K562 (cell line): ENCODE results near the gene AP1B1. TPM values are rescaled to one million over a fixed set of nuclear protein-coding genes. Genes with fewer than 3 reads are reported as not detected.

ENCODE experiments used
- ATAC-seq: fragments of 200-7000 bp; cut with Tn5 transposase; 3 replicates; pipeline ENCODE4 v1.9.1; 2020; ENCODE audit warnings: moderate library complexity
- BruUV-seq: library from RNA; stranded (reverse); fragments of 400-500 nt; replicated peaks from 2 replicates; lab custom pipeline; 2021; lab: Mats Ljungman, UMichigan
- CTCF ChIA-PET: fragments of 300-600 bp; formaldehyde crosslinking; extraction: SDS; loops from one replicate; lab custom pipeline; 2021; ENCODE audit warnings: low intra/inter-chr PET ratio; lab: Yijun Ruan, JAX
- POLR2A ChIA-PET: fragments of 300-600, 350-650 bp; sonication (Branson Sonifier 250); formaldehyde crosslinking; extraction: SDS; loops from one replicate; lab custom pipeline; 2021; ENCODE audit warnings: antibody characterized with exemption, inconsistent platforms; lab: Yijun Ruan, JAX
- DNase-seq, 4 experiments: peaks; one replicate each; pipeline versions ENCODE4 v3.0.0 to v3.0.0-alpha.2; 2011 to 2018; ENCODE audit warnings: low spot score in 3 of 4, mixed read lengths in 3 of 4; ENCODE audit errors: extremely low read depth in 1 of 4
- FAIRE-seq: peaks from 2 replicates; lab custom pipeline; 2011; peaks lifted over from hg19 to GRCh38; lab: Jason Lieb, UNC
- H2AFZ ChIP-seq: 2 replicates; pipeline ENCODE4 v1.6.0; 2011; ENCODE audit warnings: low read depth, low read length, control low read depth, inconsistent platforms
- H3K27ac ChIP-seq: fragments of 200-600 bp; 3 replicates; pipeline ENCODE4 v1.8.0; 2011; ENCODE audit warnings: low read depth, mild to moderate bottlenecking, control low read depth, inconsistent platforms, low read length, moderate library complexity, mixed read lengths; ENCODE audit errors: extremely low read depth
- H3K27me3 ChIP-seq, 2 experiments: fragments of 300-600 bp in 1 of 2; 2 replicates in 1 of 2; 3 replicates in 1 of 2; pipeline versions ENCODE4 v1.6.0 to v1.8.0; 2011; ENCODE audit warnings: inconsistent platforms in 2 of 2, low read length in 2 of 2, mild to moderate bottlenecking in 1 of 2, mixed read lengths in 1 of 2, moderate library complexity in 1 of 2; ENCODE audit not compliant: control insufficient read depth in 2 of 2, insufficient read depth in 2 of 2
- H3K36me3 ChIP-seq: fragments of 300-600 bp; 3 replicates; pipeline ENCODE4 v1.8.0; 2011; ENCODE audit warnings: mild to moderate bottlenecking, low read length, inconsistent platforms; ENCODE audit not compliant: control insufficient read depth, insufficient read depth
- H3K4me1 ChIP-seq, 2 experiments: fragments of 200-600 bp in 1 of 2; replicated peaks in 1 of 2; 2 replicates in 1 of 2; 3 replicates in 1 of 2; pipeline versions ENCODE4 v1.5.1 to v1.8.0; 2011; ENCODE audit warnings: inconsistent platforms in 2 of 2, low read length in 2 of 2, mild to moderate bottlenecking in 1 of 2, mixed read lengths in 1 of 2, moderate library complexity in 1 of 2; ENCODE audit not compliant: control insufficient read depth in 2 of 2, insufficient read depth in 2 of 2
- H3K4me2 ChIP-seq: 2 replicates; pipeline ENCODE4 v1.6.1; 2011; ENCODE audit warnings: low read length, control low read depth, inconsistent platforms, mixed read lengths; ENCODE audit not compliant: insufficient read depth
- H3K4me3 ChIP-seq: fragments of 200-600 bp; sonication (generic), shearing (Covaris generic); 2 replicates; pipeline ENCODE4 v1.5.1; 2016; ENCODE audit warnings: control low read depth, inconsistent platforms
- H3K79me2 ChIP-seq: fragments of 200-600 bp; 3 replicates; pipeline ENCODE4 v1.8.0; 2011; ENCODE audit warnings: low read length, inconsistent platforms; ENCODE audit not compliant: control insufficient read depth, insufficient read depth
- H3K9ac ChIP-seq, 2 experiments: 2 replicates each; pipeline versions ENCODE4 v1.6.0 to v1.6.1; 2011; ENCODE audit warnings: low read depth in 2 of 2, low read length in 2 of 2, control low read depth in 1 of 2, inconsistent platforms in 1 of 2, mild to moderate bottlenecking in 1 of 2, mixed read lengths in 1 of 2; ENCODE audit not compliant: insufficient read depth in 1 of 2
- H3K9me1 ChIP-seq: one replicate; pipeline ENCODE4 v1.6.0; 2011; ENCODE audit warnings: inconsistent platforms, mild to moderate bottlenecking, low read length, moderate library complexity; ENCODE audit not compliant: control insufficient read depth, insufficient read depth
- H3K9me3 ChIP-seq: replicated peaks from 2 replicates; pipeline ENCODE4 v1.5.1; 2011; ENCODE audit warnings: low read depth, low read length, inconsistent platforms; ENCODE audit not compliant: control insufficient read depth, insufficient read depth
- H4K20me1 ChIP-seq: replicated peaks from 2 replicates; pipeline ENCODE4 v1.6.1; 2011; ENCODE audit warnings: low read length, inconsistent platforms, mixed read lengths; ENCODE audit not compliant: control insufficient read depth, insufficient read depth
- ATF7 ChIP-seq: fragments of 450-650 bp; IDR thresholded peaks from 2 replicates; pipeline ENCODE4 v1.7.1; 2014; ENCODE audit warnings: mild to moderate bottlenecking, moderate library complexity
- CBFA2T3 ChIP-seq: fragments of 450-650 bp; IDR thresholded peaks from 2 replicates; pipeline ENCODE4 v1.6.1; 2017
- DIDO1 ChIP-seq: fragments of 450-650 bp; IDR thresholded peaks from 2 replicates; pipeline ENCODE4 v1.6.1; 2016; ENCODE audit warnings: low read depth, missing biosample characterization, missing genetic modification characterization
- GABPB1 ChIP-seq: sonication (generic); formaldehyde crosslinking; IDR thresholded peaks from 2 replicates; pipeline ENCODE4 v1.8.0; 2022; ENCODE audit warnings: mild to moderate bottlenecking, missing genetic modification reagents
- MAZ ChIP-seq, 2 experiments: fragments of 450-650 bp in 1 of 2; sonication (generic) in 1 of 2; formaldehyde crosslinking; IDR thresholded peaks in 1 of 2; conservative IDR thresholded peaks in 1 of 2; 2 replicates each; pipeline versions ENCODE4 v1.4.0 to v1.5.0; 2020; ENCODE audit warnings: mild to moderate bottlenecking in 1 of 2, missing genetic modification reagents in 1 of 2
- NCOA4 ChIP-seq: fragments of 450-650 bp; IDR thresholded peaks from 2 replicates; pipeline ENCODE4 v1.6.1; 2018; ENCODE audit warnings: mild to moderate bottlenecking; ENCODE audit not compliant: partially characterized antibody
- NR3C1 ChIP-seq: sonication (generic); formaldehyde crosslinking; IDR thresholded peaks from 2 replicates; pipeline ENCODE4 v1.8.1; 2022; ENCODE audit warnings: missing genetic modification reagents
- POU5F1 ChIP-seq: fragments of 150-350 bp; IDR thresholded peaks from 2 replicates; pipeline ENCODE4 v1.6.1; 2014; ENCODE audit warnings: borderline replicate concordance, low read length, low read depth, mild to moderate bottlenecking; ENCODE audit not compliant: partially characterized antibody
- YY1 ChIP-seq, 3 experiments: IDR thresholded peaks; 2 replicates each; pipeline ENCODE4 v1.6.1; 2011; ENCODE audit warnings: low read length in 2 of 3, mild to moderate bottlenecking in 2 of 3, moderate library complexity in 2 of 3, borderline replicate concordance in 1 of 3, control low read depth in 1 of 3, low read depth in 1 of 3; ENCODE audit not compliant: insufficient read depth in 3 of 3, insufficient replicate concordance in 2 of 3, control insufficient read depth in 1 of 3, insufficient read length in 1 of 3; ENCODE audit errors: extremely low read depth in 1 of 3
- ZNF24 ChIP-seq: fragments of 450-650 bp; IDR thresholded peaks from 2 replicates; pipeline ENCODE4 v1.6.1; 2016
- WGBS: fragments of 100-300 bp; shearing (Covaris generic); methylation state at CpG from one replicate; pipeline ENCODE4 v1.1.6; 2016; ENCODE audit warnings: low coverage, mixed read lengths; ENCODE audit not compliant: insufficient coverage; ENCODE audit errors: missing lambda C conversion rate; 5-methylcytosine and 5-hydroxymethylcytosine counted together
- in situ Hi-C: fragments of 300-500 bp; cut with MboI; formaldehyde crosslinking; loops from 4 replicates; pipeline ENCODE4 v1.15.0; 2018; ENCODE audit warnings: inconsistent platforms, mixed read lengths
- intact Hi-C: fragments of 100-400 bp; cut with micrococcal nuclease; formaldehyde crosslinking; loops from 2 replicates; pipeline ENCODE4 v1.14.2; 2022
- polyA plus RNA-seq, 8 experiments: library from polyadenylated mRNA; depleted of rRNA in 4 of 8; stranded (reverse) in 5 of 8; unstranded in 3 of 8; fragments of >200 nt; fragmentation: Nextera tagmentation in 2 of 8; fragmentation: Illumina TruSeq in 1 of 8; extraction: Ambion mirVana in 2 of 8; extraction: Trizol in 1 of 8; gene quantifications; 2 replicates each; pipeline versions ENCODE4 v1.2.1 to v1.2.3, GENCODE V29; 2011 to 2014; ENCODE audit warnings: inconsistent platforms in 1 of 8, missing spikeins in 1 of 8
- total RNA-seq, 7 experiments: library from RNA; depleted of rRNA in 6 of 7; stranded (reverse); fragments of >200 nt in 6 of 7; fragmentation: Illumina TruSeq in 2 of 7; extraction: Trizol in 2 of 7; gene quantifications; 2 replicates each; pipeline versions ENCODE4 v1.2.1 to v1.2.3, GENCODE V29; 2011 to 2021; ENCODE audit warnings: low replicate concordance in 1 of 7
- TF ChIP-seq, protein P1 (sequence below): fragments of 150-350 bp; conservative IDR thresholded peaks from 2 replicates; pipeline ENCODE4 v1.6.1; 2014; ENCODE audit warnings: low read length
- TF ChIP-seq, protein P2 (sequence below): fragments of 450-650 bp; IDR thresholded peaks from 2 replicates; pipeline ENCODE4 v1.6.1; 2017; ENCODE audit warnings: antibody characterized with exemption, mild to moderate bottlenecking
- TF ChIP-seq, protein P3 (sequence below): fragments of 250-450 bp; sonication (Bioruptor Pico); IDR thresholded peaks from 2 replicates; pipeline ENCODE4 v1.4.0; 2020

AP1B1 gene
- total and polyA plus RNA-seq, 9 of the 15 experiments (the other 6 are each of a cell fraction or from before 2014, with no cell fraction given) = 1.2 to 60.9 (median 30.1) TPM

DNA sequence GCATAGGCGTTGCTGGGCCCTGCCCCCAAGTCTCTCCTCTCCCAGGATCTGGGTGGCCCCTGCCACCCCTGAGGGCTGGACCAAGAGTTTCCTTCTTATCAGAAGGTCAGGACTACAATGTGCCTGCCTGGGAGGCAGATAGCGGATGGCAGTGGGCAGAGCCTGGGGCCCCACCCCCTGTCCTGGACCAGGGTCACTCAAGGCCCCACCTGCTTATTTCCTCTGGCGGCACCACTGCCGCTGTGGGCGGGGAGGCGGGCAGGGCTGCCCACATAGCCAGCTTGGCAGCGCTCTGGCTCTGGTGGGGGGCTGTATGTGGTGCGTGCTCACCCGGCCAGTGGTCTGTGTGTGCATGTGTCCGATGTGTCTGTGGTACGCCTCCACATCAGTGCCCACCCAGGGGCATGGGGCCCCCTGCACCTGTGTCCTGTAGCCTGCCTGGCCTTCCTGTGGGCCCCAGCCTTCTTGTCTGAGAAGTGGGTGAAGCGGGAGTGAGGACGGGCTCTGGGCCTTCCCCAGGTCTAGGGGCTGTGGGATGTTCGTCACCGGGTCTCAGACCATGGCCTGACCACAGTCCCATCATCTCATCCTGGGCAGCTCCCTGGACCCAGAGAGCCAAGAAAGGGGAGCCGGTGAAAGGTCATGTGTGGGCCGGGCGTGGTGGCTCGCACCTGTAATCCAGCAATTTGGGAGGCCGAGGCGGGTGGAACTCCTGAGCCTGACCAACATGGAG is 78.9 kb downstream of the AP1B1 start:
- 72% methylated on average over 12 of the region's 21 CpGs for WGBS
- Histone ChIP-seq H3K27ac (no peak overlapping the region), H3K36me3 (peaks cover 9% of the 10 kb centered on the region; the same call in 1 of the 3 replicates), H3K9me3 (no peaks in the 10 kb centered on the region), H3K9me1 (no peaks in the 10 kb centered on the region), H4K20me1 (no peaks in the 10 kb centered on the region), H3K4me1 (peaks cover 14 to 88% of the 10 kb centered on the region in 2 experiments; a peak in 4 of 5 replicates), H3K4me2 (peak overlapping the region; percentile 12; the same call in 1 of the 2 replicates), H3K79me2 (peaks cover 18% of the 10 kb centered on the region), H3K4me3 (no peak overlapping the region), H3K27me3 (no peaks in the 10 kb centered on the region), H3K9ac (peak overlapping the region in 1 of 2 experiments; percentile 95; a peak in 2 of 4 replicates), H2AFZ (no peak overlapping the region)
- intact Hi-C loops = no loop called here
- FAIRE-seq (no peak), DNase-seq (peak in 3 of 4 experiments; percentile 28 to 33 (median 32)), ATAC-seq (no peak)
- ChIA-PET POLR2A (no interaction called here), CTCF (no interaction called here)
- in situ Hi-C loops = no loop called here
- no TSS peak for BruUV-seq
- TF ChIP-seq, protein P1, sequence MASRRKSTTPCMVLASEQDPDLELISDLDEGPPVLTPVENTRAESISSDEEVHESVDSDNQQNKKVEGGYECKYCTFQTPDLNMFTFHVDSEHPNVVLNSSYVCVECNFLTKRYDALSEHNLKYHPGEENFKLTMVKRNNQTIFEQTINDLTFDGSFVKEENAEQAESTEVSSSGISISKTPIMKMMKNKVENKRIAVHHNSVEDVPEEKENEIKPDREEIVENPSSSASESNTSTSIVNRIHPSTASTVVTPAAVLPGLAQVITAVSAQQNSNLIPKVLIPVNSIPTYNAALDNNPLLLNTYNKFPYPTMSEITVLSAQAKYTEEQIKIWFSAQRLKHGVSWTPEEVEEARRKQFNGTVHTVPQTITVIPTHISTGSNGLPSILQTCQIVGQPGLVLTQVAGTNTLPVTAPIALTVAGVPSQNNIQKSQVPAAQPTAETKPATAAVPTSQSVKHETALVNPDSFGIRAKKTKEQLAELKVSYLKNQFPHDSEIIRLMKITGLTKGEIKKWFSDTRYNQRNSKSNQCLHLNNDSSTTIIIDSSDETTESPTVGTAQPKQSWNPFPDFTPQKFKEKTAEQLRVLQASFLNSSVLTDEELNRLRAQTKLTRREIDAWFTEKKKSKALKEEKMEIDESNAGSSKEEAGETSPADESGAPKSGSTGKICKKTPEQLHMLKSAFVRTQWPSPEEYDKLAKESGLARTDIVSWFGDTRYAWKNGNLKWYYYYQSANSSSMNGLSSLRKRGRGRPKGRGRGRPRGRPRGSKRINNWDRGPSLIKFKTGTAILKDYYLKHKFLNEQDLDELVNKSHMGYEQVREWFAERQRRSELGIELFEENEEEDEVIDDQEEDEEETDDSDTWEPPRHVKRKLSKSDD = no peak
- TF ChIP-seq MAZ (CRISPR knock-in tag; conservative IDR thresholded peaks at IDR 0.05 in 1 of 2, IDR thresholded peaks at IDR 0.05 in 1 of 2) (no peak), YY1 (IDR thresholded peaks at IDR 0.05; ENCODE audit: borderline replicate concordance in 1 of 3, control insufficient read depth in 1 of 3, extremely low read depth in 1 of 3, insufficient read depth in 3 of 3, insufficient read length in 1 of 3, insufficient replicate concordance in 2 of 3, low read depth in 1 of 3, low read length in 2 of 3) (no peak), GABPB1 (CRISPR knock-in tag) (no peak), ATF7 (no peak), POU5F1 (no peak), NCOA4 (no peak), NR3C1 (CRISPR knock-in tag) (no peak), DIDO1 (tag) (no peak), ZNF24 (no peak), CBFA2T3 (peak; percentile 56)
- TF ChIP-seq, protein P2, sequence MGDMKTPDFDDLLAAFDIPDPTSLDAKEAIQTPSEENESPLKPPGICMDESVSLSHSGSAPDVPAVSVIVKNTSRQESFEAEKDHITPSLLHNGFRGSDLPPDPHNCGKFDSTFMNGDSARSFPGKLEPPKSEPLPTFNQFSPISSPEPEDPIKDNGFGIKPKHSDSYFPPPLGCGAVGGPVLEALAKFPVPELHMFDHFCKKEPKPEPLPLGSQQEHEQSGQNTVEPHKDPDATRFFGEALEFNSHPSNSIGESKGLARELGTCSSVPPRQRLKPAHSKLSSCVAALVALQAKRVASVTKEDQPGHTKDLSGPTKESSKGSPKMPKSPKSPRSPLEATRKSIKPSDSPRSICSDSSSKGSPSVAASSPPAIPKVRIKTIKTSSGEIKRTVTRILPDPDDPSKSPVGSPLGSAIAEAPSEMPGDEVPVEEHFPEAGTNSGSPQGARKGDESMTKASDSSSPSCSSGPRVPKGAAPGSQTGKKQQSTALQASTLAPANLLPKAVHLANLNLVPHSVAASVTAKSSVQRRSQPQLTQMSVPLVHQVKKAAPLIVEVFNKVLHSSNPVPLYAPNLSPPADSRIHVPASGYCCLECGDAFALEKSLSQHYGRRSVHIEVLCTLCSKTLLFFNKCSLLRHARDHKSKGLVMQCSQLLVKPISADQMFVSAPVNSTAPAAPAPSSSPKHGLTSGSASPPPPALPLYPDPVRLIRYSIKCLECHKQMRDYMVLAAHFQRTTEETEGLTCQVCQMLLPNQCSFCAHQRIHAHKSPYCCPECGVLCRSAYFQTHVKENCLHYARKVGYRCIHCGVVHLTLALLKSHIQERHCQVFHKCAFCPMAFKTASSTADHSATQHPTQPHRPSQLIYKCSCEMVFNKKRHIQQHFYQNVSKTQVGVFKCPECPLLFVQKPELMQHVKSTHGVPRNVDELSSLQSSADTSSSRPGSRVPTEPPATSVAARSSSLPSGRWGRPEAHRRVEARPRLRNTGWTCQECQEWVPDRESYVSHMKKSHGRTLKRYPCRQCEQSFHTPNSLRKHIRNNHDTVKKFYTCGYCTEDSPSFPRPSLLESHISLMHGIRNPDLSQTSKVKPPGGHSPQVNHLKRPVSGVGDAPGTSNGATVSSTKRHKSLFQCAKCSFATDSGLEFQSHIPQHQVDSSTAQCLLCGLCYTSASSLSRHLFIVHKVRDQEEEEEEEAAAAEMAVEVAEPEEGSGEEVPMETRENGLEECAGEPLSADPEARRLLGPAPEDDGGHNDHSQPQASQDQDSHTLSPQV = peak; percentile 29; the same call in 1 of the 2 replicates
- TF ChIP-seq, protein P3, sequence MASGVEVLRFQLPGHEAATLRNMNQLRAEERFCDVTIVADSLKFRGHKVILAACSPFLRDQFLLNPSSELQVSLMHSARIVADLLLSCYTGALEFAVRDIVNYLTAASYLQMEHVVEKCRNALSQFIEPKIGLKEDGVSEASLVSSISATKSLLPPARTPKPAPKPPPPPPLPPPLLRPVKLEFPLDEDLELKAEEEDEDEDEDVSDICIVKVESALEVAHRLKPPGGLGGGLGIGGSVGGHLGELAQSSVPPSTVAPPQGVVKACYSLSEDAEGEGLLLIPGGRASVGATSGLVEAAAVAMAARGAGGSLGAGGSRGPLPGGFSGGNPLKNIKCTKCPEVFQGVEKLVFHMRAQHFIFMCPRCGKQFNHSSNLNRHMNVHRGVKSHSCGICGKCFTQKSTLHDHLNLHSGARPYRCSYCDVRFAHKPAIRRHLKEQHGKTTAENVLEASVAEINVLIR (CRISPR knock-in tag) = no peak
